Stimulated activated CD4-positive, alpha-beta T cell treated with anti-CD3 and anti-CD28 coated beads, Interleukin-12 subunit alpha, Interleukin-12 subunit beta, amount 100 ng/mL, for 48 hours (primary cell): ENCODE data around the gene SCD5.

ENCODE experiments used
- DNase-seq, 3 donors: peaks; one replicate each; pipeline ENCODE4 v3.0.0-alpha.2; 2020; ENCODE audit warnings: low read depth in 2 of 3, low spot score in 1 of 3

SCD5 gene

DNA sequence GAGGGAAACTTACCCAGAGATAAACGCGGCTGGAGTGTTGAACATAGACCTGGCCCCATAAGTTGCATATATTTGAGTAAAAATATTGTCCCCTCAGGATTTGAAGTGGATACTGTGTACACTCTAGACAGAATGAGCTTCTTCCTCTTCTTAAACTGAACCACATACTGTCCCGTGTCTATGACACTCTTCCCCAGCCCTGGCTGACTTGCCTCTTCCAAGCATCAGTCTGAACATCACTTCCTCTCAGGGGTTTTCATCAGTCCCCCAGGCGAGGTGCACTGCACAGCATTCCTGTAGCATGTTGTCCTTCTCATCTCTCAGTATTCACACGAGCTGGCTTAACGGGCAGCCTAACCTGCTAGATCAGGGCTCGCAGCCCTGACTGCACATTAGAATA, 156.3 kb downstream of the SCD5 start:
- no peak for DNase-seq

- DNase-seq: no peak
Observed at GRCh38 chr4:82640540-82640939, 158.1 kb downstream of the SCD5 start.

- DNase-seq: no peak
Observed at GRCh38 chr4:82639971-82640370, 158.6 kb downstream of the SCD5 start.

DNA sequence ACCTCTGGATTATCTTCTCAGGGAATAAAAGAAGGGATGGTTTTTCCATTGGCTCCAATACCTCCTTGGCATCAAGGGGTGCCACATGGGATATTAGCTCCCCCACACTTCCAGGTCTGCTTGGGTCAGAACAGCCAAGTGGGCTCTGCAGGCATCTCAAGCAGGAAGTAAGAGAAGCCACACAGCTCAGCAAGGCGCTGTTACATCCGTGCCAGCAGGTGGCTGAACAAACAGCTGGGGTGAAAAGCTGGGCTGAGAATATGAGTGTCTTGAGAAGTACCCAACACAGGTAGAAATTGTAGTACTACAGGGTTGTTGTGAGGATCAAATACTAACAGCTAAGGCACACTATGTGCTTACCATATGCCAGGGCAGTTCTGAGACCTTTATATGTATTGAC, 160.1 kb downstream of the SCD5 start:
- DNase-seq: no peak

GRCh38 chr4:82630079-82630478, 168.5 kb downstream of the SCD5 start:
- no peak for DNase-seq

DNA sequence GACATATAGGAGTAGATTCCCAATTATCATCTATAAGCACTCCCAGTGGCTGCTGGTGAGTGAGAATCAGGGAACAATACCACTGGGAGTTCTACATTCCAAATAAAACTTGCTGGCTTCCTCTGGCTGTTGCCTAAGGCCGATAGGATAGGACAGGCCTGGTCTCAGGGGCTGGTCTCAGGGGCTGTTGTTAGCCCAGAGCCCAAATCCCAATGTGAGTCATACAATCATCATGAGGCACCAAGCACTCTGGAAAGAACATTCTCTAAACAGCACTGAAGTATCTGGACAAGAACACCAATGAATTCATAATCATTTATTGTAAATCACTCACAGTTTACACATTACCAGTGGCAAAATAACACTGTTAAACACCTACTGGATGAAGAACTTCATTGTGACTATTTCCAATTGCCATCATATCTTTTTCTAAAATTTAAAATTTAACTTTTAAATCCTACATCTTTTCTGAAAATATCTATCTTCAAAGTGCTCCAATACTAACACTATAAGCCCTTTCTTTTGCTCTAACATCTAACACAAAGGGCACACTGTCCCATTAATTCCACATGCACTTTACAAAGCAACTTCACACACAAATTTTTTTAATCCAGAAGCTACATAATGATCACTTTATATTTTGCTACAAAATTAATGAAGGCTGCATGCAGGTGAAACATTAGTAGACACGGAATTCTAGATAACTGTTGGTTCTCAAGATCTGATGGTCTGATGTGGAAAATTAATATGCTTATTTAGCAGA, 169.2 kb downstream of the SCD5 start:
- no peak for DNase-seq

- DNase-seq: no peak
Observed at GRCh38 chr4:82626251-82626868, 172.2 kb downstream of the SCD5 start.

DNA sequence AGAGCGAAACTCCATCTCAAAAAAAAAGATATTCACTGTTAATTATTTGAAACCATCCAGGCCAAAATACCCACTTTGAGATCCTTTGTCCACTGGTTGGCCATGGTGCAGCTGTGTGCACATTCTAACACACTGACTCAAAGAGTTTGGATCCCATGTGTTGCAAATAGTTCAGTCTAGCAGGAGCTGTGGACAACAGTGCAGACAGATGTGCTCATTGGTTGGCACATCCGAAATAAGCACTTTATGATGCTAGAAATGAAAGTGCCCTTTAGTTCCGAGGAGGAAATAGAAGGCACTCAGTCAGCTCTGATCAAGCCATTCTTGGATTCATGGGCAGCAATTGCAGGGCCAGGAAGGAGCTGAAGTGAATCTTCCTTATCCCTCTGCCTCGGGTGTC, 173.8 kb downstream of the SCD5 start:
- no peak for DNase-seq

- no peak for DNase-seq
Observed at GRCh38 chr4:82623121-82623683, 175.4 kb downstream of the SCD5 start.

DNA sequence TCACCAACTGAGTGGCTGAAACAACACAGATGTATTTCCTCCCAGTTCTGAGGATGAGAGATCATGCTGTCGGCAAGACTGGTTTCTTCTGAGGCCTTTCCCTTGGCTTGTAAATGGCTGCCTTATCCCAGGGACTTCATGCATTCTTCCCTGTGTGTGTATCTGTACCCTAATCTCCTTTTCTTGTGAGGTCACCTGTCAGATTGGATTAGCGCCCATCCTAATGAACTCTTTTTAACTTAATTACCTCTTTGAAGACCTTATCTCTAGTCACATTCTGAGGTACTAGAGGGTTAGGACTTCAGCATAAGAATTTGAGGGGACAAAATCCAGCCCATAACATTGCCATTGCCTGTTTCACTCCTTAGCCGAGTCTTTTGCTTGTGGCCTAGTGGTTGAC, 177.3 kb downstream of the SCD5 start:
- DNase-seq: no peak

GRCh38 chr4:82620126-82620735, 178.4 kb downstream of the SCD5 start:
- DNase-seq: no peak

DNA sequence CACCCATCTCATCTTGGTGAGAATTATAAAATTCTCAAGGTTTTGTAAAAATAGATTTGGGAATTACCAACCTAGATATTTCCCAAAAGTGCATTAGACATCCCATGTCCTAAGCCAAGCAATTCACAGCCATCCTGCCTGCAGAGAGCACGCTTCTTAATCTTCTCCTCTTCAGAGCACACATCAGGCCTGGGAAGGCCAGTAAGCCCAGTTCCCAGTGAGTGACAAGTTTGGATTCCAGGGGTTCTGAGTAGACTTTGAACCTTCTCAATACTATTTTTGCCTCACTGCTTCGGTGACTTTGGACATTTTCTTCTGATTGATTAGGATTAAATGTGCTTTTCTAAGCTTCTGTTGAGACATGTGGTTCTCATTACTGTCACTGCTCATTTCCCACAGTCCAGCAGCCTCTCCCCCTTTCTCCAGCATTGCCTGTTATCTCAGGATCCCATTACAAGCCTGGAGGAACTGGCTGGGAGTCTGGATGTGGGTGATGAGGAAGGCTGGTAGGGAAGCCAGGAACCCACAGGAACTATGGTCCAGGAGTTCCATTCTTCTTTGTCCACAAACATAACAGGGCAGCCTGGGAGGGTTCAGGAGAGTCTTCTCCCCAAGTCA, 180.4 kb downstream of the SCD5 start:
- DNase-seq: no peak

DNA sequence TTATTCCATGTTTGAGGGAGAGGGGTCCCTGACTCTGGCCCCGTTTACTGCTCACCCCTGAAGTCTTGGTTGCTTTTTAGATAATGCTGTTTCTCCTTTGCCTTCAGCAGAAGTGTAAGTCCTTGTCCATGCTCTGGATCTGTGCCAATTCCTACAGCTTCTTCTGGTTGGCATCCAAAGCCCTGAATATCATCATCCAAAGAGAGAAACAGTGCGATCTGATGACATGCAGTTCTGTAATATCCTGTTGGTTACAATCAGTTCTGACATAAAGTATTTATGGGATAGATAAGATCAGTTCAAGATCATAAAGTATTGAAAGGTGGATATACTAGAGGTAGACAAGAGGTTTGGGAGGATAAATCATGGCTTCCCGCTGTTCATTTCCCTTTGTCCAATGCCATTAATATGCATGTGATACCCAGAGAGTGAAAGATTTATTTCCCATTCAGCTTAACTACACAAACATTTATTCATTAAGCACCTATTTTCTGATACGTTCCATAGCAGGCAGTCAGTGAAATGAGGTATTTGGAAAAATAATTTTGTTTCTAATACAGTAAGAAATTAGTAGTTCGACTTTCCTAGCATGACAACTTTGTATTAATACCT, 183.7 kb downstream of the SCD5 start:
- no peak for DNase-seq

DNA sequence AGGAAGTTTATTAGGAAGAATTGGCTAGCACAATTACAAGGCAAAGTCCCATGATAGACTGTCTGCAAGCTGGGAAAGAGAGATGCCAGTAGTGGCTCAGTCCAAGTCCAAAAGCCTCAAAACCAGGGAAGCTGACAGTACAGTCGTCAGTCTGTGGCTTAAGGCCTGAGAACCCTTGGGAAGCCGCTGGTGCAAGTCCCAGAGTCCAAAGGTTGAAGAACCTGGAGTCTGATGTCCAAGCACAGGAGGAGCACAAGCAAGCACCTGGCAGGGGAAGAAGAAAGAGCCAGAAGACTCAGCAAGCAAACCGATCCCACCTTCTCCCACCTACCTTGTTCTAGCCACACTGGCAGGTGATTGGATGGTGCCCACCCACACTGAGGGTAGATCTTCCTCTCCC, 185.5 kb downstream of the SCD5 start:
- DNase-seq: no peak

- no peak for DNase-seq
Observed at GRCh38 chr4:82611982-82612381, 186.6 kb downstream of the SCD5 start.

GRCh38 chr4:82611527-82611926, 187.1 kb downstream of the SCD5 start:
- no peak for DNase-seq

DNA sequence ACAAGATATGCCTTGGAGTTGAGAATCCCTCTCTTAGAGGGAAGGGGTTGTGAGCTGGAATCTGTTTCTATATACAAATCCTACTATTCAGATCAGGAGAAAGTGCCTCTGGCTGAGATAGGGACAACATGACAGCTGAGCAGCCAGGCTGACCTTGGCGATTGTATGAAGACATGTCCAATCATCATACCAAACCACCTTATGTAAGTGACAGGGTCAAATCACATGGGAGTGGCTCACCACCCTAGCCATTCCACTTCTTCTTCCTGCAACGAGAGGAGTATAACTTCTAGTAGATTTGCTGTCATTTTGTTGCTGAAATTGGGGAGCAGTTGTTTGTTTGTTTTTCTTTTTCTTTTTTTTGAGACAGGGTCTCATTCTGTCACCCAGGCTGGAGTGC, 188.6 kb downstream of the SCD5 start:
- DNase-seq: no peak

GRCh38 chr4:82606622-82607021, 192.0 kb downstream of the SCD5 start:
- DNase-seq: no peak

GRCh38 chr4:82604522-82604921, 194.1 kb downstream of the SCD5 start:
- DNase-seq: no peak

DNA sequence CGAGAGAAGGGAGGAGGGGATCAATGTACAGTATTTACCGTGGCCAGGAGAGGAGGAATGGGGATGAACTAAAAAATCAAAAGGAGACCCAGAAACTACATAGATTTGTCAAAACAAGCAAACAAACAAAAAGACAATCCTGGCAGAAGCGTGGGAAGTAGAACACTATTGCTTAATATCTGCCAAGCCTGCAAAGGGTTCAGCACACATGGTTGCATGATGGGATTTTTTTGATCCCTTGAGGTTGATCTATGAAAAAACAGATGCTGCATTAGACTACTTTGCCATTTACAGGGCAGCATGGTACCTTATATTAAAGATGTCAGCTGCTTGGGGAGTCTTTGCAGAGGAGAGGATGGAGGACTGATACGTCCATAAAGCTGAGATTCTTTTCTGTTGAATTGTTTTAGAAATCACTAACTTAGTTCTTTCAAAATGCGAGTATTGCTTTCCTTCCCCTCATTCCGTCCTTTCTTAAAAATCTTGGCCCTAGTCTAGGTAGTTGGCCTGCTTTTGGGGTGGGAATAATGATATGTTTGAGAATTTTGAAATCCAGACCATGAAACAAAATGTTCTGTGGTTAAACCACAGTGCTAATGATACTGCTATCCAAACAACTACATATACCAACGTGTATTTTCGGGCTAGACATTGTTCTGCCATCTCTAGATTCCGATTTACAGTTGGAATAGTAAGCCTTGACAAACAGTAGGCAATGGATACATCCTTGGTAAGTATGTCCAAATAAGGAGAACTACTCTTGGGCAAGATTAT, 197.2 kb downstream of the SCD5 start:
- DNase-seq: no peak

- no peak for DNase-seq
Observed at GRCh38 chr4:82599336-82599735, 199.3 kb downstream of the SCD5 start.
